A549 (cell line): ENCODE data around the gene KLHL30.

Source experiments
- CHD2 ChIP-seq: fragments of 150-350 bp; IDR thresholded peaks from 2 replicates; pipeline ENCODE4 v1.6.1; 2014; ENCODE audit warnings: low read length; ENCODE audit not compliant: partially characterized antibody
- EP300 ChIP-seq, 2 experiments: fragments of >200 bp; sonication (Bioruptor Twin); formaldehyde crosslinking; IDR thresholded peaks; 2 replicates in 1 of 2; 3 replicates in 1 of 2; pipeline ENCODE4 v1.6.1; 2016 to 2017
- FOXS1 ChIP-seq: fragments of 250-450 bp; sonication (Bioruptor Pico); IDR thresholded peaks from 2 replicates; pipeline ENCODE4 v1.5.0; 2020; ENCODE audit warnings: mild to moderate bottlenecking, moderate library complexity
- JUNB ChIP-seq: fragments of >200 bp; sonication (Bioruptor Twin); formaldehyde crosslinking; IDR thresholded peaks from 2 replicates; pipeline ENCODE4 v1.6.1; 2016
- KDM1A ChIP-seq: fragments of 200-600 bp; sonication (generic); IDR thresholded peaks from 2 replicates; pipeline ENCODE4 v1.6.1; 2016; ENCODE audit warnings: low read depth, mild to moderate bottlenecking
- MYC ChIP-seq: IDR thresholded peaks from 2 replicates; pipeline ENCODE4 v1.6.1; 2012; ENCODE audit warnings: mild to moderate bottlenecking, inconsistent platforms, low read length, improper control_type of control experiment, borderline replicate concordance
- NPAS2 ChIP-seq: fragments of 250-450 bp; sonication (Bioruptor Pico); IDR thresholded peaks from 2 replicates; pipeline ENCODE4 v1.8.0; 2022; ENCODE audit warnings: mild to moderate bottlenecking, moderate library complexity, borderline replicate concordance
- POLR2A ChIP-seq: IDR thresholded peaks from 2 replicates; pipeline ENCODE4 v1.6.1; 2012; ENCODE audit warnings: mild to moderate bottlenecking, low read length
- RAD21 ChIP-seq, 2 experiments: fragments of >200 bp in 1 of 2; sonication (Bioruptor Twin) in 1 of 2; formaldehyde crosslinking in 1 of 2; IDR thresholded peaks in 1 of 2; conservative IDR thresholded peaks in 1 of 2; 2 replicates in 1 of 2; 3 replicates in 1 of 2; pipeline ENCODE4 v1.6.1; 2012 to 2018; ENCODE audit warnings: inconsistent platforms in 1 of 2
- SMC3 ChIP-seq: fragments of >200 bp; sonication (Bioruptor Twin); formaldehyde crosslinking; IDR thresholded peaks from 3 replicates; pipeline ENCODE4 v1.6.1; 2018; ENCODE audit warnings: inconsistent platforms
- TP53 ChIP-seq: fragments of 250-450 bp; sonication (Bioruptor Pico); IDR thresholded peaks from 2 replicates; pipeline ENCODE4 v1.5.0; 2021; ENCODE audit warnings: mild to moderate bottlenecking, moderate library complexity
- ZFP36 ChIP-seq: fragments of 450-650 bp; IDR thresholded peaks from 2 replicates; pipeline ENCODE4 v1.6.1; 2014; ENCODE audit warnings: borderline replicate concordance; ENCODE audit not compliant: partially characterized antibody
- TF ChIP-seq, protein P1 (sequence below): fragments of >200 bp; sonication (Bioruptor Twin); formaldehyde crosslinking; IDR thresholded peaks from 3 replicates; pipeline ENCODE4 v1.5.1; 2016
- TF ChIP-seq, protein P2 (sequence below): IDR thresholded peaks from 2 replicates; pipeline ENCODE4 v1.6.1; 2012; ENCODE audit warnings: low read depth, borderline replicate concordance

DNA sequence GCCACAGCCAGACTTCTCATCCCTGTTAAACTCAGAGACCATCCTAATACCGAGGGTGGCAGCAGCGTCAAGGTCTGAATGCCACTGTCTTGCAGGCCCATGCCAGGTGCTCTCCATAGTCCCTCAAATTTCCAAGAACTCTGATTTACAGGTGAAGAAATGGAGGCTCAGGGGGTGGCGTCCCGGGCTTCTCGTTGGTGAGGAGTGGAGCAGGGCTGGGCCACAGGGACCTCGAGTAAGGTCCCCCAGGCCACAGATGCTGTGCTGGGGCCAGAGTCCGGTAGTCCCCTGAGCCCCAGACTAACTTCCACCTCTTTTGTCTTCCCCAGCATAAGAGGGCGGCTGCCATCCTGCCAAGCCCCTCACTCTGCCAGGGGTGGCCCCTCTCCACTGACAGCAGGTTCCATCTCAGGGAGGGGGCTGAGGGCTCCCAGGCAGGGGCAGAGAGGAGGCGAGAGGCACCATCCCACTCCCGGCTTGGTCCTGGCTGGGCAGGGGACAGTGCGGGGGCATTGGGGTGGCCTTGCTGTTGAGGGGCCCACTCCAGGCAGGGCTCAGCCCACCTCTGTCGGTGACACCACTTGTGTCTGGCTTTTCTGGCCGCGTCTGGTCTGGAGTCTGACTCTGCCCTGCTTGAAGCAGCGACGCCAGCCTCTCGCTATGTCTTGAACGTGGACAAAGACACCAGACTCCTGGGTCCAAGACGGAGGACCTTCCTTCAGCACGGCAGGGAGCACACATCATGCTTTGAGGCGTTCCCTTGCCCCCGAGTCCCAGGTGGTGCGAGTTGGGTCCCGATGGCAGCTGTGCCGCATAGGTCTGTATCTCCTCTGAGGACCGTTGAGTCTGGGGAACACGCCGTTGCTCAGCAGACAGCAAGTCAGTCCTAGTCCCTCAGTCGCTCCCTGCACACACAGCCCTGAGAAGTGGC, 15.9 kb upstream of the KLHL30 start:
- TF ChIP-seq TP53 (no peak), RAD21 (conservative IDR thresholded peaks at IDR 0.05 in 1 of 2, IDR thresholded peaks at IDR 0.05 in 1 of 2) (no peak), POLR2A (no peak), KDM1A (no peak), MYC (no peak), JUNB (no peak), EP300 (IDR thresholded peaks at IDR 0.05) (no peak), CHD2 (no peak), ZFP36 (no peak), SMC3 (no peak), NPAS2 (CRISPR knock-in tag) (no peak), FOXS1 (no peak)
- TF ChIP-seq, protein P1, sequence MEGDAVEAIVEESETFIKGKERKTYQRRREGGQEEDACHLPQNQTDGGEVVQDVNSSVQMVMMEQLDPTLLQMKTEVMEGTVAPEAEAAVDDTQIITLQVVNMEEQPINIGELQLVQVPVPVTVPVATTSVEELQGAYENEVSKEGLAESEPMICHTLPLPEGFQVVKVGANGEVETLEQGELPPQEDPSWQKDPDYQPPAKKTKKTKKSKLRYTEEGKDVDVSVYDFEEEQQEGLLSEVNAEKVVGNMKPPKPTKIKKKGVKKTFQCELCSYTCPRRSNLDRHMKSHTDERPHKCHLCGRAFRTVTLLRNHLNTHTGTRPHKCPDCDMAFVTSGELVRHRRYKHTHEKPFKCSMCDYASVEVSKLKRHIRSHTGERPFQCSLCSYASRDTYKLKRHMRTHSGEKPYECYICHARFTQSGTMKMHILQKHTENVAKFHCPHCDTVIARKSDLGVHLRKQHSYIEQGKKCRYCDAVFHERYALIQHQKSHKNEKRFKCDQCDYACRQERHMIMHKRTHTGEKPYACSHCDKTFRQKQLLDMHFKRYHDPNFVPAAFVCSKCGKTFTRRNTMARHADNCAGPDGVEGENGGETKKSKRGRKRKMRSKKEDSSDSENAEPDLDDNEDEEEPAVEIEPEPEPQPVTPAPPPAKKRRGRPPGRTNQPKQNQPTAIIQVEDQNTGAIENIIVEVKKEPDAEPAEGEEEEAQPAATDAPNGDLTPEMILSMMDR: no peak
- TF ChIP-seq, protein P2, sequence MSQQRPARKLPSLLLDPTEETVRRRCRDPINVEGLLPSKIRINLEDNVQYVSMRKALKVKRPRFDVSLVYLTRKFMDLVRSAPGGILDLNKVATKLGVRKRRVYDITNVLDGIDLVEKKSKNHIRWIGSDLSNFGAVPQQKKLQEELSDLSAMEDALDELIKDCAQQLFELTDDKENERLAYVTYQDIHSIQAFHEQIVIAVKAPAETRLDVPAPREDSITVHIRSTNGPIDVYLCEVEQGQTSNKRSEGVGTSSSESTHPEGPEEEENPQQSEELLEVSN: no peak
